ENCODE results near the gene STAM2. TPM values are rescaled to one million over a fixed set of nuclear protein-coding genes. Genes with fewer than 3 reads are reported as not detected.

Gene STAM2
- total RNA-seq, 1 experiment from 2014 or later: 21.0 TPM

- no TSS peak for BruUV-seq (replicated peaks)
- ATAC-seq (no peak), DNase-seq (no peak)
- CTCF ChIA-PET: no interaction called here
- POLR2A ChIA-PET (ENCODE audit: unreplicated experiment): no interaction called here
- no peaks in the 10 kb centered on the region for H3K9me3 ChIP-seq (ENCODE audit: low read length)
- no peaks in the 10 kb centered on the region for H3K27me3 ChIP-seq (ENCODE audit: low read length)
- H3K9ac ChIP-seq (ENCODE audit: low read length): no peak overlapping the region
- H3K9me2 ChIP-seq (replicated peaks; ENCODE audit: low read length): no peaks in the 10 kb centered on the region
- no peak overlapping the region for H3K4me2 ChIP-seq (ENCODE audit: low read length)
- no peaks in the 10 kb centered on the region for H3K36me3 ChIP-seq (ENCODE audit: low read depth, low read length)
- no peak overlapping the region for H3K4me3 ChIP-seq (ENCODE audit: low read length)
- no peaks in the 10 kb centered on the region for H3F3A ChIP-seq (ENCODE audit: low read length, unreplicated experiment)
- H2AFZ ChIP-seq (ENCODE audit: low read length): no peak overlapping the region
- H4K20me1 ChIP-seq (ENCODE audit: low read length): no peaks in the 10 kb centered on the region
- no peak for TF ChIP-seq EZH2phosphoT487 (IDR thresholded peaks at IDR 0.05; ENCODE audit: borderline replicate concordance, low read length)
- no peak for TF ChIP-seq EZH2 (IDR thresholded peaks at IDR 0.05; ENCODE audit: low read length, unreplicated experiment)
- no peak for TF ChIP-seq CTCF (conservative IDR thresholded peaks at IDR 0.05; ENCODE audit: low read depth, low read length)
- H3K27ac ChIP-seq (ENCODE audit: low read length): no peak overlapping the region
- no peaks in the 10 kb centered on the region for H3K79me2 ChIP-seq (ENCODE audit: low read length)
- intact Hi-C loops (cut with micrococcal nuclease): no loop called here
- H3K4me1 ChIP-seq (ENCODE audit: insufficient read depth, low read length): no peaks in the 10 kb centered on the region
Measured at GRCh38 chr2:152075461-152076050, 100.0 kb downstream of the STAM2 start.

- no peaks in the 10 kb centered on the region for H3K4me1 ChIP-seq (ENCODE audit: insufficient read depth, low read length)
- BruUV-seq (replicated peaks): no TSS peak
- H3K9ac ChIP-seq (ENCODE audit: low read length): no peak overlapping the region
- no peaks in the 10 kb centered on the region for H3K36me3 ChIP-seq (ENCODE audit: low read depth, low read length)
- no peak overlapping the region for H3K27ac ChIP-seq (ENCODE audit: low read length)
- ATAC-seq (no peak), DNase-seq (no peak)
- no peak overlapping the region for H2AFZ ChIP-seq (ENCODE audit: low read length)
- no peak overlapping the region for H3K4me2 ChIP-seq (ENCODE audit: low read length)
- no peaks in the 10 kb centered on the region for H4K20me1 ChIP-seq (ENCODE audit: low read length)
- H3K9me3 ChIP-seq (ENCODE audit: low read length): no peaks in the 10 kb centered on the region
- H3K9me2 ChIP-seq (replicated peaks; ENCODE audit: low read length): no peaks in the 10 kb centered on the region
- H3K79me2 ChIP-seq (ENCODE audit: low read length): no peaks in the 10 kb centered on the region
- no peak overlapping the region for H3K4me3 ChIP-seq (ENCODE audit: low read length)
- H3F3A ChIP-seq (ENCODE audit: low read length, unreplicated experiment): no peaks in the 10 kb centered on the region
- POLR2A ChIA-PET (ENCODE audit: unreplicated experiment): no interaction called here
- intact Hi-C loops (cut with micrococcal nuclease): no loop called here
- H3K27me3 ChIP-seq (ENCODE audit: low read length): peaks cover 3% of the 10 kb centered on the region; the same call in 1 of the 2 replicates
- CTCF ChIA-PET: no interaction called here
- TF ChIP-seq EZH2phosphoT487 (IDR thresholded peaks at IDR 0.05; ENCODE audit: borderline replicate concordance, low read length) (no peak), CTCF (conservative IDR thresholded peaks at IDR 0.05; ENCODE audit: low read depth, low read length) (no peak), EZH2 (IDR thresholded peaks at IDR 0.05; ENCODE audit: low read length, unreplicated experiment) (no peak)
Measured at GRCh38 chr2:152072011-152072410, 103.6 kb downstream of the STAM2 start.

- ChIA-PET POLR2A (ENCODE audit: unreplicated experiment) (no interaction called here), CTCF (no interaction called here)
- Histone ChIP-seq H3K9ac (ENCODE audit: low read length) (no peak overlapping the region), H4K20me1 (ENCODE audit: low read length) (no peaks in the 10 kb centered on the region), H3K36me3 (ENCODE audit: low read depth, low read length) (no peaks in the 10 kb centered on the region), H3K9me2 (replicated peaks; ENCODE audit: low read length) (no peaks in the 10 kb centered on the region), H3K9me3 (ENCODE audit: low read length) (no peaks in the 10 kb centered on the region), H3K79me2 (ENCODE audit: low read length) (no peaks in the 10 kb centered on the region), H2AFZ (ENCODE audit: low read length) (no peak overlapping the region), H3F3A (ENCODE audit: low read length, unreplicated experiment) (no peaks in the 10 kb centered on the region), H3K27me3 (ENCODE audit: low read length) (peaks cover 3% of the 10 kb centered on the region; the same call in 1 of the 2 replicates), H3K27ac (ENCODE audit: low read length) (no peak overlapping the region), H3K4me3 (ENCODE audit: low read length) (no peak overlapping the region), H3K4me1 (ENCODE audit: insufficient read depth, low read length) (no peaks in the 10 kb centered on the region), H3K4me2 (ENCODE audit: low read length) (no peak overlapping the region)
- no TSS peak for BruUV-seq (replicated peaks)
- intact Hi-C loops (cut with micrococcal nuclease): no loop called here
- DNase-seq (no peak), ATAC-seq (no peak)
- TF ChIP-seq EZH2 (IDR thresholded peaks at IDR 0.05; ENCODE audit: low read length, unreplicated experiment) (no peak), CTCF (conservative IDR thresholded peaks at IDR 0.05; ENCODE audit: low read depth, low read length) (no peak), EZH2phosphoT487 (IDR thresholded peaks at IDR 0.05; ENCODE audit: borderline replicate concordance, low read length) (no peak)
Measured at GRCh38 chr2:152071518-152071917, 104.0 kb downstream of the STAM2 start.
